Lower leg skin (tissue), 4 donors: ENCODE data around the gene MRS2. TPM values are rescaled to one million over a fixed set of nuclear protein-coding genes. Genes with fewer than 3 reads are reported as not detected.
"Not testable (repeated sequence)": the region's sequence is repeated elsewhere in the genome, so short reads cannot be mapped to it uniquely, and the experiment has no call there.

Experiments
- DNase-seq, 2 donors: peaks; one replicate each; pipeline ENCODE4 v3.0.0-alpha.2; 2019; ENCODE audit warnings: low spot score in 2 of 2
- H3K4me3 ChIP-seq: fragments of 200-600 bp; sonication (generic); 2 replicates; pipeline ENCODE4 v1.5.1; 2017; ENCODE audit warnings: mild to moderate bottlenecking, low read depth; ENCODE audit not compliant: poor library complexity, severe bottlenecking
- POLR2A ChIP-seq, 2 donors: fragments of 450-650 bp; IDR thresholded peaks; one replicate each; pipeline ENCODE4 v1.6.1; 2016 to 2017; ENCODE audit warnings: antibody characterized with exemption in 2 of 2, mild to moderate bottlenecking in 1 of 2, moderate library complexity in 1 of 2
- WGBS, 2 donors: methylation state at CpG; one replicate each; pipeline ENCODE4 v1.1.5; 2018; 5-methylcytosine and 5-hydroxymethylcytosine counted together
- intact Hi-C: fragments of 100-400 bp; cut with DNase I; formaldehyde crosslinking; loops from one replicate; pipeline ENCODE4 v1.15.0; 2023; ENCODE audit warnings: low total_unique reads
- total RNA-seq, 4 donors: library from RNA; depleted of rRNA; stranded (reverse); fragments of >200 nt; gene quantifications; one replicate each; pipeline ENCODE4 v1.1.0, GENCODE V29; 2016
- TF ChIP-seq, protein P1 (sequence below), 3 donors: fragments of 450-650 bp; IDR thresholded peaks; one replicate each; pipeline ENCODE4 v1.5.1; 2016; ENCODE audit warnings: antibody characterized with exemption in 3 of 3, mild to moderate bottlenecking in 3 of 3, moderate library complexity in 2 of 3

Gene MRS2
- total RNA-seq, 4 donors from 2014 or later, result 16.0 to 25.4 (median 20.6) TPM

- H3K4me3 ChIP-seq, result no peak within 1 kb of the TSS
- intact Hi-C loops, result no loop called here
- peak; percentile 18 to 86 for DNase-seq
- 11 to 26% methylated on average over 42 to 49 of the region's 61 CpGs for WGBS, 2 donors
- TF ChIP-seq, protein P1, sequence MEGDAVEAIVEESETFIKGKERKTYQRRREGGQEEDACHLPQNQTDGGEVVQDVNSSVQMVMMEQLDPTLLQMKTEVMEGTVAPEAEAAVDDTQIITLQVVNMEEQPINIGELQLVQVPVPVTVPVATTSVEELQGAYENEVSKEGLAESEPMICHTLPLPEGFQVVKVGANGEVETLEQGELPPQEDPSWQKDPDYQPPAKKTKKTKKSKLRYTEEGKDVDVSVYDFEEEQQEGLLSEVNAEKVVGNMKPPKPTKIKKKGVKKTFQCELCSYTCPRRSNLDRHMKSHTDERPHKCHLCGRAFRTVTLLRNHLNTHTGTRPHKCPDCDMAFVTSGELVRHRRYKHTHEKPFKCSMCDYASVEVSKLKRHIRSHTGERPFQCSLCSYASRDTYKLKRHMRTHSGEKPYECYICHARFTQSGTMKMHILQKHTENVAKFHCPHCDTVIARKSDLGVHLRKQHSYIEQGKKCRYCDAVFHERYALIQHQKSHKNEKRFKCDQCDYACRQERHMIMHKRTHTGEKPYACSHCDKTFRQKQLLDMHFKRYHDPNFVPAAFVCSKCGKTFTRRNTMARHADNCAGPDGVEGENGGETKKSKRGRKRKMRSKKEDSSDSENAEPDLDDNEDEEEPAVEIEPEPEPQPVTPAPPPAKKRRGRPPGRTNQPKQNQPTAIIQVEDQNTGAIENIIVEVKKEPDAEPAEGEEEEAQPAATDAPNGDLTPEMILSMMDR (IDR thresholded peaks at IDR 0.05), result no peak
- no peak for TF ChIP-seq POLR2A (IDR thresholded peaks at IDR 0.05)
Observed at GRCh38 chr6:24357336-24358218, 45.2 kb upstream of the MRS2 start, which contains the start of gene DCDC2. Gene DCDC2 (minus strand): TSS chr6:24358059. CDS start chr6:24357750, 309 bp downstream.

DNA sequence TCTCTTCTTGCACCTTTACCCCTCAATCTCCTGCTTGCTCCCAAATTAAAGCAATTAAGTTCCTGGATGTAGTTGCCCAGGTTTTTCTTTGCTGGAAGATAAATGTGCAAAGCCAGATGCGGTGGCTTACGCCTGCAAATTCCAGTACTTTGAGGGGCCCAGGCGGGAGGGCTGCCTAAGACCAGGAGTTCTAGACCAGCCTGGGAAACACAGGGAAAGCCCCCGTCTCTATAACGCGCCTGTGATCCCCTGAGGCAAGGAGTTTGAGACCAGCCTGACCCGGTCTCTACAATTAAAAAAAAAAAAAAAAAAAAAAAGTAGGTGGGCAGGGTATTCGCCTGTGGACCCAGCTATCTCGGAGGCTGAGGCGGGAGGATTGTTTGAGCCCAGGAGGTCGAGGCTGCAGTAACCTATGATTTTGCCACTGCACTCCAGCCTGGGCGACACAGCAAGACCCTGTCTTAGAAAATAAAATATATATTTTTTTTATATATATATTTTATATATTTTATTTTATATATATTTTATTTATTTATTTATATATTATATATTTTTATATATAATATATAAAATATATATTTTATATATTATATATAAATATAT, 44.4 kb upstream of the MRS2 start:
- DNase-seq, result no peak
- 39 to 42% methylated on average over 12 of the region's 12 CpGs for WGBS, 2 donors
- no peak overlapping the region for H3K4me3 ChIP-seq
- intact Hi-C loops, result no loop called here
- TF ChIP-seq, protein P1 (IDR thresholded peaks at IDR 0.05), result no peak
- TF ChIP-seq POLR2A (IDR thresholded peaks at IDR 0.05), result no peak

DNA sequence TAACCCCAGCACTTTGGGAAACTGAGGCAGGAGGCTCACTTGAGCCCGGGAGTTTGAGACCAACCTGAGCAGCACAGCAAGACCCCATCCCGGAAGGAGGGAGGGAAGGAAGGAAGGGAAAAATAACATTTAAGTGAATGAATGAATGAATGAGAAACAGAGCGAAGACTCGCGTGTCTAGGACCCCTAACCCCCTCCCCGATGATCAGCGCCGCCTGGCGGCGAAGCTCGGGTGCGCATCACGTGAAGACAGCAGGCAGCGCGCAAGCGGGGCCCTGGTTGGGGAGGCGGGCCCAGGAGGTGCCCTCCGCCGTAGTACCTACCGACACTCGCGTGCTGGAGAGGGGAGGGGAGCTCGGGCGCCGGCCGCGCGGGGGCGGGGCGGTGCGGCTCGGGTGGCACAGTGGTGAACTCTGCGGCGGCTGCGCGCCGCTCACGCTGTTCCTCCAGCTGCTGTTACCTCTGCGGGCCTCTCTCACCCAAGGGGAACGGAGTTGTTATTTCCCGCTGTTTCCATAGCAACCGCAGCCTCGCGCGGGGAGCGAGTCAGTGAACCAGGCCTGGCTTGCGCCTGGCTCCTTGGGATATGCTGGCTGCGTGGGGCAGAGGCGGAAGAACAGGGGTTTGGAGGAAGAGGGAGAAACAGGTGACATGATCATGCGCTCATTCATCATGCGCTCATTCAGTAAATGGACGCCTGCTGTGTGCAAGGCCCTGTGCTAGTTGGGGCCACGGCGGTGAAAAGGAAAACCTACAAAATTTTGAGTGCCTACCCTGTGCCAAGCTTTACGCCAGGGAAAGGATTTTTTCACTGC, 42.9 kb upstream of the MRS2 start:
- peak; percentile 21 to 85 for DNase-seq
- H3K4me3 ChIP-seq, result peak overlapping the region; percentile 9
- no peak for TF ChIP-seq POLR2A (IDR thresholded peaks at IDR 0.05)
- TF ChIP-seq, protein P1 (IDR thresholded peaks at IDR 0.05), result peak in 1 of 3 donors; percentile 10
- 3 to 6% methylated on average over 45 to 55 of the region's 55 CpGs for WGBS, 2 donors
- intact Hi-C loops, result no loop called here

DNA sequence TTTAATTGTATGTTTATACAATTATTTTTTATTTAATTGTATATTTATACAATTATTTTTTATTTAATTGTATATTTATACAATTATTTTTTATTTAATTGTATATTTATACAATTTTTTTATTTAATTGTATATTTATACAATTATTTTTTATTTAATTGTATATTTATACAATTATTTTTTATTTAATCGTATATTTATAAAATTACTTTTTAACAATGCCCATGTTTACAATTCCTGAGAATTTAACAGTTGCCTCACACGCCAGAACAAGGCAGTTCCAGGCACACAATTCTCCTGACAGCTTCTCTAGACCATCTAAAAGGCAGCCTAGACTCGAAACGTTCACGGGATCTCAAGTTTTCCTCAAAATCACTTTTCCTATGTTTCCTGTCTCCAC, 40.4 kb upstream of the MRS2 start:
- intact Hi-C loops, H3K4me3 ChIP-seq, DNase-seq: not testable (repeated sequence)
- WGBS, 2 donors, result 88 to 91% methylated on average over 5 of the region's 5 CpGs

GRCh38 chr6:24365103-24365633, 37.6 kb upstream of the MRS2 start:
- intact Hi-C loops, H3K4me3 ChIP-seq, DNase-seq: not testable (repeated sequence)
- 72 to 74% methylated on average over 8 of the region's 8 CpGs for WGBS, 2 donors

GRCh38 chr6:24374612-24375011, 28.1 kb upstream of the MRS2 start:
- intact Hi-C loops, result no loop called here
- WGBS, 2 donors, result 90 to 96% methylated on average over 6 of the region's 6 CpGs
- no peak for DNase-seq
- no peak overlapping the region for H3K4me3 ChIP-seq
- TF ChIP-seq POLR2A (IDR thresholded peaks at IDR 0.05), result no peak
- TF ChIP-seq, protein P1 (IDR thresholded peaks at IDR 0.05), result no peak
